Colon (tissue), 2 donors: ENCODE data around the gene REEP6.
"Not testable (repeated sequence)": the region's sequence is repeated elsewhere in the genome, so short reads cannot be mapped to it uniquely, and the experiment has no call there.

ENCODE experiments used
- FAIRE-seq: peaks from 2 replicates; lab custom pipeline; 2012; peaks lifted over from hg19 to GRCh38; lab: Jason Lieb, UNC
- donor health status: control.
- donor health status: control.

REEP6 gene

DNA sequence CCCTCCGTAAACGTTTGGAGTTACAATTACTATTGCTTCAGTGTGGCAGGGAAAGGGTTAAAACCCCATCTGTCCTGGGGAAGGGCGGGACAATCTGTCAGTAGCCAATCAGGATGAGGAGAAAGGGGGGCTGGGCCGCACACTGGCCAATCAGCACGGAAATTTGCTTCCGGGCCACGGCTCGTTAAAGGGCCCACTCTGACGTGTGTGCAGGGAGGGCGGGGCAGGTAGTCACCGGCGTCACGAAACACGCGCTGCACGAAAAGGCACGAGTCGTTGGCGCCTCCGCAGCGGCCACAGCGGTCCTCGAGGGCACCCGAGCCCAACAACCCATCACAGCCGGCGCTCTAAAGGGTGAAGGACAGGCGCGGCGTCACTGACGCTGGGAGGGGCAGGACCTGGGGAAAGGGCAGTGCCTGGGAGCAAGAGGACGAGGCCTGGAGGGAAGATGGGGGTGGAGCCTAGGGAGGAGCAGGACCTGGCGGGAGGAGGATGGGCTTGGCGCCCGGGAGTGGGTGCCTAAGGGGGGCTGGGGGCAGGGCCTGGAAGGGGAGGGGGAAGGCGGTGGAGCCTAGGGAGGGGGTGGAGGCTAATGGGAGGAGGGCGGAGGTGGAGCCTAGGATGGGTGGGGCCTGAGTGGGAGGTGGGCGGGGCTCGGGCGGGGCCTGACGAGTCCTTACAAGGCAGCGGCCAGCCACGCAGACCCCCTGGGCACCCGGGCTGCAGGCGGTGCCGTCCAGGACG lies 17.0 kb downstream of the REEP6 start:
- no peak for FAIRE-seq

- no peak for FAIRE-seq
These were observed 17.5 kb downstream of the REEP6 start for GRCh38 chr19:1508507-1508856.

DNA sequence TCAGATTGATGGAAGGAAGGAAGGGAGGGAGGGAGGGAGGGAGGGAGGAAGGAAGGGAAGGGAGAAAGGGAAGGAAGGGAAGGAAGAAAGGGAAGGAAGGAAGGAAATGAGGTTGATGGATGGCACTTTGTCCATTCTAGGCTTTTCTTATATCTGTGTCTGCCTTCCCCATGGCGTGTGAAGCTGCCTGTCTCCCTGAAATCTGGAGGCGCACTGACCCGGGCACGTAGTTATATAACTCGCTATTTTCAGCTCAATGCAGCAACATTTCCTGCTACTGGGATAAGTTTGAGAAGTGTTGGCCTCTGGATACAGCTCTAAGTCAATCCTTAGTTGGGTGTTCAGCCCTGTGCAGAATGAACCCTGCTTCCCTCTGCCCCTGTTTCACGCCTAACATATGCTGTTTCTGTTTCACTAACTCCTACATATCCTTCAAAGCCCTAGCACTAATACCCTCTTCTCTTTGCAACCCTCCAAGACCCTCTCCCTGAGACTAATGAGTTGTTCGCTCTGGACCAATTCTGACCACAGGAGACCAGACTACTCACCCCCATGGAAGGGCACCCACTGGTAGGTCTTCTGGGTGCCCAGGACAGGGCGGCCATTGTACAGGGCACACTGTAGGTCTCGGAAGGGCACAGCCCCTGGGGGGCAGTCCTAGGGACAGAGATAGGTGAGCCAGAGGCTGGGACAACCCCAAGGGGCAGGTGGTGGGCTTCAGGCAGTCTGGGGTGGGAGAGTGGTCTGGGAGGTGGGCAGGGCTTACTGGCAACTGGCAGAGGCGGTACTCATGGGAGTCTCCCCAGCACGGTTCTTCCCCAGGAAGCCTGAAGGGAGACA lies 18.8 kb downstream of the REEP6 start:
- FAIRE-seq, result no peak

- no peak for FAIRE-seq
These were observed 19.4 kb downstream of the REEP6 start for GRCh38 chr19:1510442-1510806.

DNA sequence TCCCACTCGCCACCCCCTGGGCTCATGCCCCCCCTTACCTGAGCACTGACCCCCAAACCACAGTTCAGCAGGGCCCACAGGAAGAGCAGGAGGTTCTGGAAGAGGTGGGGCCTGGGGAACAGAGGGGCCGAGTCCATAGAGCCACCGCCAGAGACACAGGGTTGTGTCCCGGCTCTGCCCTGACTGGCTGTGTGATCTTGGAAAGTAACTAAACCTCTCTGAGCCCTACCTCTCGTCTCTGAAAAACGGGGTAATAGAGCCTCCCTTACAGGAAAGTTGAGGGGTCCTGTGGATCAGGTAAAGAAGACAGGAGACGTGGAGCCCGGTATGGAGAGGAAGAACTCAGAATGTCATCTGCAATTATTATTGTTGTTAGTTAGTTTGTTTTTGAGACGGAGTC lies 19.8 kb downstream of the REEP6 start:
- FAIRE-seq, result no peak

DNA sequence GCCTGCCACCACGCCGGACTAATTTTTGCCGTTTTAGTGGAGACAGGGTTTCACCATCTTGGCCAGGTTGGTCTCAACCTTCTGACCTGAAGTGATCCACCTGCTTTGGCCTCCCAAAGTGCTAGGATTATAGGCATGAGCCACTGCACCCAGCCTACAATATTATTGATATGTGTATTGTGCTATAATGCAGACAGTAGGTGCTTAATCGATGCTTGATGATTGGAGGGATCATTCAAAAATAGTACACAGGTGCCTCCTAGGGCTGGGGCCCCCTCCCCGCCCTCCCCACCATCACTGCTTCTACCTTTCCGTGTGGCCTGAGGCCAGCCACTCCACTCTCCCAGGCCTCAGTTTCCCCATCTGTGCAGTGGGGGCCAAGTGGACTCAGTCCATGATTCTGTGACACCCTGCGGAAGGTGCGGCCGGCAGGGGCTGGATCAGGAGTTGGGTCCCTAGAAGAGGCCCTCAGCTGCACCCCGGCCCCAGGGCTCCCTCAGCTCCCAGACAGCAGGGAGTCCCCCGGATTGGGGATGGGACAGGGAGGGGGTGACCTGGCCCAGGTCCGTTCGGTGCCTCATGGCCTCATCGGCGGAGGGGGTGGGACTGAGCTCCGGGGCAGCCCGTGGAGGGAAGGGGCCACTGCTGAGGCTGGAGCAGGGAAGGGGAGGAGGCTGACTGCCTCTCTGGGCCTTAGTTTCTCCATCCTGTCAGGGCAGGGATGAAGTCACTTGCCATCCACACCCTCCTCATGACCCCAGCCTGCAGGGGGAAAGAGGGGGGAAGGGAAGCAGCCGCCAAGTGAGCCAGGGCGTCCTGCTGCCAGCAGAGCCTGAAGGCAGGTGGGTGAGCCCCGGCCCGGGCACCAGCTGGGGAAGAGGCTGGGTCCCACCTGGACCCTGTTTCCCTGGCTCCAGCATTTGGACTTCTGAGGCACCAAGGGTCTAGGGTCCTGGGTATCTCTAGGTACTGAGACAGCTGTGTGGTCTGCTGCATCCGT lies 20.6 kb downstream of the REEP6 start:
- FAIRE-seq, result no peak

GRCh38 chr19:1512671-1513498 lies 21.9 kb downstream of the REEP6 start, which contains the start of gene ADAMTSL5:
TSS of gene ADAMTSL5 (minus strand) at chr19:1513019. CDS start at chr19:1510943, 2,076 bp downstream.
- no peak for FAIRE-seq

DNA sequence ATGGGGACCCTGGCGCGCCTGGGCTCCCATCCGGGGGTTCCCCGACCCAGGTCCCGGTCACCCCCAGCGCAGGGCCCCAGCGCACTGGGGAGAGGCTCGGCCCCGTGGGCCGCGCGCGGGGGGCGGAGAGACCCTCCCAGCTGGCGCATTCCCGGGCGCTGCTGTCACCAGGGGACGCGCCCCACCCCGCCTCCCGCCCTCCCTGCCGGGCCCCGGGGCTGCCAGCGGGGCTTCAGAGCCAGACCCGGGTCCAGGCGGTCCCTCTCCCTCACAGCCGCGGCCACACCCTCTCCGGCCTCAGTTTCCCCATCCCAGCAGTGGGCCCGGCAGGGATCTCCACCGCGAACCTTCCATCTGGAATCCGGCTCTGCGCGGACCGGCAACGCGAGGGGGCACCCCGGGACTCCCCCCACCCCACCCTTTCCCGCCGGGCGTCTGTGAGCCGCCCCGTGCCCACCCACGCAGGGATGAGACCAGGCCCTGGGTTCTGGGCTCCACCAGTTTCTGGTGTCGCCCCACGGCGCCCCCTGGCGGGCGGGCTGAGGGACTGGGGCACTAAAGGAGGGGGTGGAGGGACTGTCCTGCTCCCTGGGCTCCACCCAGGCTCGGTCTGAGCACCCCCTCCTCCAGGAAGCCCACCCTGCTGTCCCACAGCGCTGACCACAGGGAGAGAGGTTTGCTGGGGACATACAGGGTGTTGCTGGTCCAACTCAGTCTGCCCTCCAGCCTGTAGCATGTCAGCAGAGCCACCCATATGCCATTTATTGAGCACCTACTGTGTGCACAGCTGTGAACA lies 22.7 kb downstream of the REEP6 start:
- no peak for FAIRE-seq

GRCh38 chr19:1514295-1514661 lies 23.3 kb downstream of the REEP6 start:
- FAIRE-seq, result no peak

DNA sequence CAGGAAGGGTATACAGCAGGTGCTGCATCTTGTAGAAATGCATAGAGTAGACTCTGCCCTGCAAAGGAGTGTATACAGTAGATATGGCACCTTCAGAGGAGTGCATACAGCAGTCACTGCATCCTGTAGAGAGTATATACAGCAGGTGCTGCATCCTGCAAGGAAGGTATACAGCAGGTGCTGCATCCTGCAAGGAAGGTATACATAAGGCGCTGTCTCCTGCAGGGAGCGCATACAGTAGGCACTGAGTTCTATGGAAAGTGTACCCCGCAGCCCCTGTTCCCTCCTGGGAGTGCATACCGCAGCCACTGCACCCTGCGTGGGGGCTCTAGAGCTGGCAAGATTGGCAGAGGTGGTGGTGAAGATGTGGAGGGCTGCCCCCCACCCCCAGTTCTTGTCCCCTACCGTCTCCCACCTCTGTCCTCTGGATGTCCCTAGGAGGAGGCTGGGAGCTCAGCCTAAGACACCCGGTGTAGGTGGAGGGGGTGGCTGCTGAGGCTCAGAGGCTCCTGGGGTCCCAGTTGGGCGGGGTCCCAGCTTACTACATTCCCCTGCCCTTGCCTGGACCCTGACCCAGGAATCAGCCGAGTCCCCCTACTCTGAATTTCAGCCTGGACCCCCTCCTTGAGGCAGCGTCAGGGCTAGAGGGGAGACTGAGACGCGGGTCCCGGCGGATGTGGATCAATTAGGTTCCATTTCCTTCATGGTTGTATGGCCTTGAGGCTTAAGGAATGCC lies 24.2 kb downstream of the REEP6 start:
- FAIRE-seq, result no peak

DNA sequence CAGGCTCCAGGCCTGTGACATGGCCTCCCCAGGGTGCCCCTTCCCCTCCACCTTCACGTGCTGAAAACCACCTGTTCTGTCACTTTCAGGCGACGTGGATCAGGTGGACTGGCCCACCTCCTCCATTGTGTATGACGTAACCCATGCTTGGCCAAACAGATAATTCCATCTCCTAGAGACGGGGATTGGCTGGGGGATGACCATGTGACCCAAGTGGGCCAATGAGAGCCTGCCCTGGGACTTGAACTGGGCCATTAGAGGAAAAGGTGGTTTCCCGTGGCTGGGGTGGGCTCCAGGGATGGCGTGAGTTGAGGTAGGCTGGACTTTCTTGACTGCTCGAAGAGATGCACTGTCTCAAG lies 25.4 kb downstream of the REEP6 start:
- FAIRE-seq, result no peak

GRCh38 chr19:1518471-1518870 lies 27.5 kb downstream of the REEP6 start:
- FAIRE-seq, result no peak

DNA sequence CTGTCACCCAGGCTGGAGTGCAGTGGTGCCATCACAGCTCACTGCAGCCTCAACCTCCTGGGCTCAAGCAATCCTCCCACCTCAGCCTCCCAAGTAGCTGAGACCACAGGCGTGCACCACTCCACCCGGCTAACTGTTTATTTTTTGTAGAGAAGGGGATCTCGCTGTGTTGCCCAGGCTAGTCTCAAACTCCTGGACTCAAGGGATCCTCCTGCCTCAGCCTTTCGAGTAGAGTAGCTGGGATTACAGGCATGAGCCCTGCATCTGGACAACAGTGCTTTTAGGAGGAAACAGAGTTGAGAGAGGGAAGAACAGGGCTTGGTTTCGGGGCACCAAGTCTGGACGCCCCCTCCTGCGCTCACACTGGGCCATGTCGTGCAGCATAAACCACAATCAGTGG lies 28.8 kb downstream of the REEP6 start:
- FAIRE-seq, result not testable (repeated sequence)

DNA sequence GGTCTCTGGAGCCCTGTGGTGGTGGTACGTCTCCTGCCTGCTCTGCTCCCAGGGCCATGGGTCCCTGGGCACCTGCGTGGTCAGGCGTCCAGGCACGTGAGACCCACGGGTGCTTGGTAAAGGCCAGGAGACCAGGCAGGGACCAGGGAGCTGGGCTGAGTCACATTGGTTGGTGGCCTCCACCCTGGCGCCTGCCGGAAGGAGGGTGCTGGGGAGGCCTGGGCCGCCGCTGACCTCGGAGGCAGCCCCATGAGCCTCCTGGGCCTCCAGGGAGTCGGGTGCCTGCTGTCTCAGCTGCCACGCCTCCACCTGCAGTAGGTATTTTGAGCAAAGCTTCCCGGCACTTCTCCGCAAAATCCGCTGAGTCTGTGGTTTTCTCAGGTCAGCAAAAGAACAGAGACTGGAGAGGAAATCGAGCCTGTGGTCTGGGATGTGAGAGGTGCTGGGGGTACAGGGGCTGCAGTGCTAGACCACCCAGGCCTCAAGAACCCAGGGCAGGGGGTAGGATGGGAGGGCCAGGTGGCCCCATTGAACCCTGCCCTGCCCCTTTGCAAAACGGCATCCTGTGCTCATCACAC lies 29.3 kb downstream of the REEP6 start:
- no peak for FAIRE-seq

DNA sequence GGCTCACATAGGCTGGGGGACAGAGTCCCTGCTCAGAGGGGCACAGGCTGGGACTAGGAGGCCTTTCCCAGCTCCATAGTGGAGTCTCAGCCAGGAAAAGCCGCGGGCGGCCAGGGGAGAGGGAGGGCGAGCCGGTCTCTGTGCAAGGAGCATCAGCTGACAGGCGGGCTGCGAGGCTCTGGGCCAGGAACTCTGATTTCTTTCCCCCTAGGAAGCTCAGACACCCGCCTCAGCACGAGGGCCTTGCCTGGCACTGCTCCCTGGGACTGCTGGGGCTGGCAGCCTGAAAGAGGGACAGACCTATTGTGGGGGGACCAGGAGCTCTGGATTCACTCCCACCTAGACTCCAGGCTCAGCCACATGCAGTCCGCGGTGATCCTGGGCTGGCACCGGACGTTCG lies 30.7 kb downstream of the REEP6 start:
- FAIRE-seq, result no peak

DNA sequence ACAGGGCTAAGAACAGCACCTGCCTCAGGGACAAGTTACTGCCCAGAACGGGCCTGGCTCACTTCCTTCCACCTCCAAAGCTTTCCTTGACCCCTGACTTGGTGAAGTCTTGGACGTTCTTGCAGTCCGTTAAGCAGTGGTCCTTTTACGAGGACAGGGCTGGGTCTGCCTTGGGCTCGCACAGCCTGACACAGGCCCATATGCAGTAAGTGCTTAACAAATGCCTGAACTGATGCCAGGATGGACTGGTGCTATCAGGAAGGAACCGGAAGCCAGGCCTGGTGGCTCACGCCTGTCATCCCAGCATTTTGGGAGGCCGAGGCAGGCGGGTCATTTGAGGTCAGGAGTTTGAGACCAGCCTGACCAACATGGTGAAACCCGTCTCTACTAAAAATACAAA lies 31.1 kb downstream of the REEP6 start:
- no peak for FAIRE-seq

DNA sequence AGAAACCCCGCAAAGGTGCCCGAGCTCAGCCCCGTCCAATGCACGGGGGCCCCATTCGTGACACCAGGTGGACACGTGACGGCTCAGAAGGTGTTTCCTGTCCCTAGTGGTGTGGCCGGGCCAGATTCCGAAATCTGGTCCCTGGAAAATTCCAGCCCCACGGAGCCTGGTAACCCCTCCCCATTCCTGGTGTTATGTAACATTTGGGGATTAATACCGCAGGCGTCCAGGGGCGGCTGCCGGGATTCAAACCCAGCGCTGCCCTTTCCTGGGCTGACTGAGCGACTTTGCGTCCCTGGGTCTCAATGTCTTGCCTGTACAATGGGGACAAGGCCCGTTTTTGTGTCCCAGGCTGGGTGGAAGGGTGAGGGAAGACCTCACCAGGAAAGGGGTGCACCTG lies 31.9 kb downstream of the REEP6 start:
- FAIRE-seq, result no peak

DNA sequence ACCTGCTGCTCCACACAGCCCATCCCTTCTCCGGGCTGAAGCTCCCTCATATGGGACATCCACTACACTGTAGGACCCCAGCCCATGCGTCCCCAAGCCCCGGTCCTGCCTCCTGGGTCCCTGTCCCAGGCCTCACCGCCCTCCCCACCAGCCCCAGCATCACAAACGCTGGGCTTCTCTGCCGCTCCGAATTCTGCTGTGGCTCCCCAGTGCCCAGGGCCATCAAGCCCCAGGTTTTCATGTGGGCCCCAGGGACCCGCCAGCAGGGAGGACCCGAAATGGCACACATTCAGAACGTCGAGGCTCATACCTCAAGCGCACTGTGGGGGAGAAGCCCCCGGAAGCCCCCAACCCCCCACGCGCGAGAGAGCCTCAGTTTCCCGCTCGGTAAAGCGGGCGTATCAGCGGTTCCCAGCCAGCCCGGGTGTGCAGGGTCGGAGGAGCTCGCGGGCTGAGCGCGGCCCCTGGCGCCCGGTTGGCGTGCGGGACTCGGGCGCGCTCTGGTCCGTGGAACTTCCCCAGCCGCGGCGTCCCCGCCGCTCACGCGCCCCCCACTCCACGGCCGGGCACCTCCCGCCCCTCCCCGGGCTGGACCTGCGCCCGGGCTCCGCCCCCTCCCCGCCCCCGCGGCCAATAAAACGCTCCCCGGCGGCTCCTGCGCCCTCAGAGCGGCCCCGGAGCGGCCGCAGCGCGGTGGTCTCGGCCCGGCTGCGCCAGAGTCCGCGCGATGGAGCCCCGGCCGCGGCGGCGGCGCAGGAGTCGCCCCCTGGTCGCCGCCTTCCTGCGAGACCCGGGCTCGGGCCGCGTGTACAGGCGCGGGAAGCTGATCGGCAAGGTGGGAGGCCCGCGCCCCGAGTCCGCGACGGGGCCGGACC lies 32.7 kb downstream of the REEP6 start, which contains the start of gene PLK5:
Gene PLK5, plus strand, starts transcription at position 666 of the 875 bp plus-strand sequence. CDS start 2,920 bp downstream, outside the sequence.
- FAIRE-seq, result no peak
